GM21447 (cell line): ENCODE data around the gene AGMO.

Experiments used
- ATAC-seq: cut with Tn5 transposase; IDR thresholded peaks from one replicate; pipeline ENCODE4 v1.9.1; 2021; ENCODE audit not compliant: unreplicated experiment

AGMO gene

DNA sequence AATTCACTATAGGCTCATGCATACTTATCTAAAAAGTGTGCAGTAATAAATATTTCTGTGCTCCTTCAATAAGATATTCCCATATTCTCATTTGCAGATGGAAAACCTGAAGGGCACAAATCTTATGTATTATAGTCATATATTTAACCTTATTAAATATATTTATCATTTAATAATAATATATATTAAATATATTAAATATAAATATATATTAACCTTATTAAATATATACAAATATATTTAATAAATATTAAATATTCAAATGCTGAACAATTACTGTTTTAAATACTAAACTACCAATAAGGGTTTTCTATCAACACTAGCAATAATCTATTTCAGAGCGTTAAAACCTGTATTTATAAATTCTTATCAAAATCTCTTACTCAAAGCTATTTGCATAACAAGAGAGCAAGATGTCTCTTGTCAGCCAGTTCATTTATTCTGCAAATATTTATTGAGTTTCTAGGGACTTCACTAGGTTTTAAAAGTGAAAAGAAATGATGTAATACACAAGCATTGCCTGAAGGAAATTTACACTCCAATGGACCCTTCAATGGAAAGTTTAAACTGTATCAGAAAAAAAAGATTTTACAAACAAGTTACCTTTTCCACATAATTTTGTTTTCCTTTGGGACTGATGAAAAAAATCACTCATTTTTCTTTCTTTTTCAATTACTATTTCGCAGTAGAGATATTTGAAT is 159.2 kb downstream of the AGMO start:
- ATAC-seq: no peak

DNA sequence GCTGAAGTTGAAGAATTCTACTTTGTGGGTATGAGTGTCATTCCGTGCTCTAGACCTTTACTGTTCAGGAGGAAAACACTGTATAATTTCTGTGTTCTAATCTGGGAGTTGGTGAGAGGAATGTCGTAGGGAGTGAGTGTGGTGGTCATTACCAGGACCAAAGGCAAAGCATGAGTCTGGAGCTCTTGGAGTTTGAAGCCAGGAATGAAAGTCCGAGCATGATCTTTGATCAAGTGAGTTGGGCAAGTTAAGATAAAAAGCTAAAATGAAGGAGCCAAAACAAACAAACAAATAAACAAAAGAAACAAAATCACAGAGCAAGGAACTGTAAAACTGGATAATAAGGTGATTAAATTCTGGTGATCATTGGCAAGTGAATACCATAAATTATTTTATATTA is 161.4 kb downstream of the AGMO start:
- ATAC-seq: no peak

DNA sequence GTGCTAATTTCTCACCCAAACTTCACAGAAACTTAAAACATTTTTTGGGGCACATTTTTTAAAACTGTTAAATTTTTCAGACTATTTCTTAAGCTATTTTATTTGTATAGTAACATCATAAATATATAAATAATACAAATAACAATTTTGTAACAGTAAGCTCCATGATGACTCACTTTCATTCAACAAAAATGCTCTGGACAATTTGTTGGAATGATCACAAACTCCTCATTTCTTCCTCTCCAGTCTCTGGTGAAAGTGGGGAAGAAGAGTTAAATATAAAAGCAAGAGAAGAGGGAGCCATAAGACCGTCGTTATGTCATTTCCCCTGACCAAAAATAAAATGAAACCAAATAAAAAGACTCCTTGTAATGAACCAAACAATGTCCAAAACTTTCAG is 162.4 kb downstream of the AGMO start:
- no peak for ATAC-seq

DNA sequence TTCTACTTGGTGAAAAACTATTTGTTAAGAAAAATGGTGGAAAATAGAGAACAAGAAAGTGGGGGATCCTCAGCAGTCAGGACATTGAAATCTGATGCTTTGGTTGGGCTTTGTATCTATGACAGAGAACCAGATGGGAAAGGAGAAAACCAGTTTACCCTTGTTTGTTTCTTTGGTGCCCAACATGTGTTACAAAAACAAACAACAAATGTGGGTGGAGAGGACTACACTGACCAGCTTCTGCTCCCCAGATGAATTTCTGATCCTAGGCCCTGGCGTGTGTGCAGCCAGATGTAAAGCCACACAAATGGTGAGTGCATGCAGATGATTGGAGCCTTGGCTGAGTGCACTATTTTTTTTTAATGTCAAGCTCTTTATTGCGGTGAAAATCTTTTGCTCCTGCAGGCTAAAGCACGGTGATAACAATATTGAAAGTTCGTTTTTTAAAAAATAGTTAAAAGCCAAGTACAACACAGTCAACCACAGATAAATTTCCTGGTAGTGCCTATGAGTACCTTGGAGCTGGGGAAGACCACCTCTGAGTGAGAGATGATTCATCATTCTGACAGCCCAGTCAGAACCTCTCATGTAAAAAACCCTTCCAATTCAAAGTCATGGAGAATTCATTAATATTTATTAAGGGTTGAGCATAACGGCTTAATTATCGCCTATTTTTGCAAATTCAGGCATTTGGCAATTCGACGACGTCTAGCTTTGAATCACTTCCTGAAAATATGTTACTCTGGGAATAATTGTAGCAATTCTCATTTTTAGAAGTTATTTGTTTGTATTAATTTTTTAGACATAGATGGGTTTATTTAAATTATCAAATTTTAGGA is 163.7 kb downstream of the AGMO start:
- no peak for ATAC-seq

DNA sequence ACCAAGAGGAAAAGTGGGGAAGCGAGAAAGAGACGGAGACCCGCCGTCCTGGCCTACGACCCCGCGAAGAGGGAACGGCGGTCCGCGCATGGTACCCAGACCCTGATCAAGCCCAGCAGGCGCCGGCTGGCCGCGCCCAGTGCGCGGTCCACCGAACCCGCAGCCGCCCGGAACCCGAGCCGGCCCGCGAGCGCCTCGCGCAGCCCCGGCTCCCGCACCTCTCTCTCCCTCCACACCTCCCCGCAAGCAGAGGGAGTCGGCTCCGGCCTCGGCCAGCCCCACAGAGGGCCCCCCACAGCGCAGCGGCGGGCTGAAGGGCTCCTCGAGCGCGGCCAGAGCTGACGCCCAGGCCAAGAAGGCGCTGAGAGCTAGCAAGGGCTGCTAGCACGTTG is 164.7 kb downstream of the AGMO start:
- ATAC-seq: no peak

DNA sequence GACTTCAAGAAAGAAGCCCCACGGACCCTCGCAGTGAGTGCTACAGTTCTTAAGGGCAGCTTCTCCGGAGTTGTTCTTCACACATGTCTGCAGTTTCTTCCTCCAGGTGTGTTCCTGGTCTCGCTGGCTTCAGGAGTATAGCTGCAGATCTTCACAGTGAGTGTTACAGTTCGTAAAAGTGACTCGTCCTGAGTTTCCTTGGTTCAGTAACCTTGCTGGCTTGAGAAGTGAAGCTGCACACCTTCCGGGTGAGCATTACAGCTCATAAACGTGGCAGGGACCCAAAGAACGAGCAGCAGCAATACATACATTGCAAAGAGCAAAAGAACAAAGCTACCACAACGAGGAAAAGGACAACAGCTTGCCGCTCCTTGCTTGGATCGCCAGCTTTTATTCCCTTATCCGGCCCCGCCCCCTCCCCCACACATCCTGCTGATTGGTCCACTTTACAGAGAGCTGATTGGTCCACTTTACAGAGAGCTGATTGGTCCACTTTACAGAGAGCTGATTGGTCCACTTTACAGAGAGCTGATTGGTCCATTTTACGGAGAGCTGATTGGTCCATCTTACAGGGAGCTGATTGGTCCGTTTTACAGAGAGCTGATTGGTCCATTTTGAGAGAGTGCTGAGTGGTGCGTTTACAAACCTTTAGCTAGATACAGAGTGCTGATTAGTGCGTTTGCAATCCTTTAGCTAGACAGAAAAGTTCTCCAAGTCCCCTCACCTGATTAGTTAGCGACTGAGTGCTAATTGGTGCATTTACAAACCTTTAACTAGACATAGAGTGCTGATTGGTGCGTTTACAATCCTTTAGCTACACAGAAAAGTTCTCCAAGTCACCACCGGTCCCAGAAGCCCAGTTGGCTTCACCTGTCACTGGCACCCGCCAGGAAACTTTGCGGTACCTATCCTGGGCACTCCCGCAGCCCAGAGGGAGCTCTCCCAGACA is 165.3 kb downstream of the AGMO start:
- ATAC-seq: no peak

DNA sequence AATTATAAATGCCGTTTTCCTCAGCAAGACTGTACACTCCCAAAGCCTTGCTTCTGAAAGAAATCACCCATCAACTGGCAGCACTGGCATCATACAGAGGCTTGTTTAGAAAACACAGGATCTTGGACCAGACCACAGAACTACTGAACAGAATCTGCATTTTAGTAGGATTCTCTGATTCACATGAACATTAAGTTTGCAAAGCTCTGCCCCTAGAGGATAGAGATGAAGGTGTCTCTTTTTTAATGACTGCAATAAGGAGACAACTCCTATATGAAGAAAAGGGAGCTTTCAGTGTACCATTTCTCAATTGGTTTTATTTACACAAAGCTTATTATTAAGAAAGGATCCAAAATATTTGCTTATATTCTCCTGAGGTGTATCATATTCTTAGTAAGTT is 172.7 kb downstream of the AGMO start:
- ATAC-seq: no peak

DNA sequence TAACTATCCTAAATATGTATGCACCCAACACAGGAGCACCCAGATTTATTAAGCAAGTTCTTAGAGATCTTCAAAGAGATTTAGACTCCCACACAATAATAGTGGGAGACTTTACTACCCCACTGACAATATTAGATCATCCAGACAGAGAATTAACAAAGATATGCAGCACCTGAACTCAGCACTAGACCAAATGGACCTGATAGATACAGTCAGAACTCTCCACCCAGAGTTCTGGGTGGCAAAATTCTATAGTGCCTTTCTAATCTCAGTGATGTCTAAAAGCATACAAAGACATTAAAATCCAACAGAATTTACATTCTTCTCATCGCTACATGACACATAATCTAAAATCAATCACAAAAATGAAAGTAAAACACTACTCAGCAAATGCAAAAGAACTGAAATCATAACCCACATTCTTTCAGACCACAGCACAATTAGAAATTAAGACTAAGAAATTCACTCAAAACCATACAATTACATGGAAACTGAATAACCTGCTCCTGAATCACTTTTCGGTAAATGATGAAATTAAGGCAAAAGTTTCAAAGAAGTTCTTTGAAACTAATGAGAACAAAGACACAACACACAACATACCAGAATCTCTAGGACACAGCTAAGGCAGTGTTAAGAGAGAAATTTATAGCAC is 183.2 kb downstream of the AGMO start:
- ATAC-seq: no peak

DNA sequence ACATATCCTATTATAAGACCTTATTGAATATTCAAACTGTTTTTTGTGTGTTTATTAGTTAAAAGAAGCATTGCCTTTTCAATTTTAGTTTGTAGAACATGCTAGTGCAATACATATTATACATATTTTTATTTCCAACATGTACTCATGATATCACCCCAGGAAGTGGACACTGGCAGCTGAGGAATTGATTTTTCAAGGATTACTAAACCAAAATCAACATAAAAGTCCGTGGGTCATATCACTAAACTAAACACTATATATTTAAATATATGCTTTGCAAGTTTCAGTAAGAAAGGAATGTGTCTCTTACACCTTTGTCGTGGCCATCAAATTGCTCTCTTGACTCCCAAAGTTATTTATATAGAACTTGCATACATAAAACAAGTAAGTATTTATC is 185.2 kb downstream of the AGMO start:
- no peak for ATAC-seq

DNA sequence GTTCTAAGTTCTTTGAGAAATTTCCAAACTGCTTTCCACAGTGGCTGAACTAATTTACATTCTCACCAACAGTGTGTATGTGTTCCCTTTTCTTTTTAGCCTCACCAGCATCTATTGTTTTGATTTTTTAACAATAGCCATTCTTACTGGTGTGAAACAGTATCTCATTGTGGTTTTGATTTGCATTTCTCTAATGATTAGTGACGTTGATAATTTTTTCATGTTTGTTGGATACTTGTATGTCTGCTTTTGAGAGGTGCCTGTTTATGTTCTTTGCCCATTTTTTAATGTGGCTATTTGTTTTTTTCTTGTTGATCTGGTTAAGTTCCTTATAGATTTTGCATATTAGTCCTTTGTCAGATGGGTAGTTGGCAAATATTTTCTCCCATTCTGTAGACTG is 191.4 kb downstream of the AGMO start:
- ATAC-seq: no peak

DNA sequence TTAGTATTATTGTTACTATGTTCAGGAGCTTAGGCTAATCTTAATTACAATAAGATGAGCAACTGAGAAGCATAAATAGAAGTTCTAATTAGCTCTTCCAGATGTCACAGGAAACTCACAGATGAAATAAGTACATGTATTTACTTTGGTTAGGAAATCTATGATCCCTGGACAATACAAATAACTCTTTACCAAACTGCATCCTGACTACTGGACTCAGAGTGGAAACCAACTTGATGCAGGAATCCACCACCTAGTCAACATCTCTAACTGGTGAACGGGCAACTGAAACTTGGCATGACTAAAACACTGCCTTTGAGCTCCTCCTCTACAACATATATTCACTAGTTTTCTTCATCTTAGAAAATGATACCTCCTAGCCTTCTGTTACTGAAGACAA is 193.2 kb downstream of the AGMO start:
- ATAC-seq: no peak

DNA sequence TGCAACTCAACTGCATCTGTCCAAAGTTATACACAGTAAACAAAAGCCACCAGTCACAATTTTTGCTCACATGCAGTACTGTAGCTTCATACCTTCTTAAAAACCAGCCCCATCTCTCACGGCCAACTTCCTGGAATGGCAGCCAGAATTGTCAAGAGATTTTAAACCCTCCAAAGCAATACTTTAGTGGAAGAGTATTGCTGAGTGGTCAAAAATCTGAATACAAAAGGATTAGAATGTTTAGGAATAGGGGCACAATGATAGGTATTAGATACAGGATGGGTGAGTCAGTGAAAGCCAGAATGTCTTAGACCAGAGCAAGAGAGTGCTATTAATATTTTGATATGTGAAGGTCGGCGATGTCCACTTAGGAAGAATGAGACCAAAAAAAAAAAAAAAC is 193.9 kb downstream of the AGMO start:
- no peak for ATAC-seq

DNA sequence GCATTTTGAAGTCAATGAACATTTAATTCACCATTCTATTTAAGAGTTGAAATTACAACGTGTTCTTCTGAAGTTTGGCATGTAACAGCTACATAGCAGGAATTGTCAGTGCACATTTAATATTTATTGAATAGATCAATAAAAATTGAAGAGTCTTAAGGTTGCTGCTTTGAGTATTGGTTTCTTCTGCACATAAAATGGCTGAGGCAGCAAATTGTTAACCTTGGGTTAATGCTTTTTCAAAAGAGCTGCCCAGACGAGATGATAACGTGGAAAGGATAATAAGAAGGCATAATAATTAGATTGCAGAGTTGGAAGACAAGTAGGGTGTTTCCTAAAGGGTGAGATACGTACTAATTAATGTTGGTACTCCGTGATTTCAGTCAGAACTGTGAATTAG is 203.7 kb downstream of the AGMO start:
- no peak for ATAC-seq

DNA sequence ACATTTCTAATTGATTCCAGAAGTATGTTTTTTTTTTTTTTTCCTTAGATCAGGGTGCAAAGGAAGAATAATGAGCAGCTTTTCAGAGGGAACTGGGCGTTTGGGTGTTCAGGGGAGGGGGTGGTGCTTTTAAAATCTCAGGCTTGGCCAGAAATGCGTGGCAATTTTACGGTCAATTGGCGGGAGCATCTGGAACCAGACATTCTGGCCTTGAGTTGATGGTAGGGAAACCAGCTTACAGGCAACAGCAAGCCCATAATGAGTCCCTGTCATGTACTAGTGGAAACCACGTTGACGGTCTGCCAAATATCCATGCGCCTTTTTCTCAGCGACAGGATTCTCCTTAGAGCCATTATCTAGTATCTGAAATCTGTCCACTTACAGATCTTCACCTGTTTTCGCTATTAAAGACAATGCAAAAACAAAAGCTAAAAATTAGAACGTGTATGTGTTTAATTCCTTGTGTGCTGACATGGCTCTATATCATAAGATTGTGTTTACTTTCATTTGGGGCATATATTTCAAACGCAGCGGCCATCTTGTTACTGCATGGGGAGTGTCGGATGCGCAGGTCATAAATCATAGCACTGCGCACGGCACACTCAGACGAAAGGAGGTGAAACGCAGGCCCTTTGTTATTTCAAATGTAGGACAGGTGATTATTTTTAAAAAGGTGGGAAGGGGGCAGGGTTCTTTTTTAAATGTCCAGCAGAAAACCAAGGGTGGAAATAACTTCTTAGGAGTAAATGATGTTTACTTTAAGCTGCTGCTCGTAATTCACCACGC is 209.2 kb downstream of the AGMO start:
- ATAC-seq: no peak

DNA sequence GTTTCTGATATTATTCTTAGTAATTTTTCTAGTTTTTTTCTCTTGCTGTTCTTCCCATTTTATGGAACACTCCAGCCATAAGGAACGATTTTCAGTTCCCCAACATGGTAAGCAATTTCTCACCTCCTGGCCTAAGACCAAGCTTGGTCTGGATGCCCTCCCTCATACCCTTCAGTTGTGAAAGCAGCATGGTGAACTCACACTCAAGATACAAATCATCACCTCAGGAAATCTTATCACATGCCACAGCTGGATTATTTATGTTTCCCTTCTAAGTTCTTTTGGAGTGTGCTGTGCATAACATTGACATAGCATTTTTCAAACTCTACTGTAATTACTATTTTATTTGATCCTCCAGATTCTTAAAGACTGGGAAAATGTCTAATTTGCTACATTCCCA is 216.6 kb downstream of the AGMO start:
- ATAC-seq: no peak

DNA sequence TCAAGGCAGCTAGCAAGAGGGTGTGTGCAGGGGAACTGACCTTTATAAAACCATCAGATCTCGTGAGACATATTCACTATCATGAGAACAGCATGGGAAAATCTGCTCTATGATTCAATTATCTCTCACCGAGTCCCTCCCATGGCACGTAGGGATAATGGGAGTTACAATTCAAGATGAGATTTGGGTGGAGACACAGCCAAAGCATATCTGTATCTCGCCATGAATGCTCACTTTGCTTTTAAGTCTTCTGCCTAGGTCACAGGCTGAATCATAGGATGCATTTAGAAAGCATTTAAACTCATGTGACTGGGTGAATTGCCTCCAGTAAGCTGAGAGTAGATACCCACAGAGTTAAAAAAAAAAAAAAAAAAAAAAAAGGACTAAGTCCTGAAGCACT is 220.0 kb downstream of the AGMO start:
- ATAC-seq: no peak

DNA sequence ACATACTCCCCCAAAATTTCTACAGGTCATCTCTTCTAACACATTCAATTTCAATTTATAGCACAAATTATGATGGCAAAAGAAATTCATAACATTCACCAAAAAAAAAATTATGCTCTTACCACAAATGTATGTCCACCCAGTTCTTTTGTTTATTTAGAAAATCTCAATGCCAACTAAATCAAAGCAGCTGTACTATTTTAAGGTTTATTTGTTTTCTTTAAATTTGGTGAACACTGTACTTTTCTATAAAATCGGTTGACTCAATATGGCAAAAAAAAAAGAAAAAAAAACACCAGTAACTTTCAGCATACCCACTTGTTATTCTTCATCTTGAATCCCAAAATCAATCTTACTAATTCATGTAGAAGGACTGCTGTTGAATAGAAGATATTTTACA is 225.7 kb downstream of the AGMO start:
- no peak for ATAC-seq

DNA sequence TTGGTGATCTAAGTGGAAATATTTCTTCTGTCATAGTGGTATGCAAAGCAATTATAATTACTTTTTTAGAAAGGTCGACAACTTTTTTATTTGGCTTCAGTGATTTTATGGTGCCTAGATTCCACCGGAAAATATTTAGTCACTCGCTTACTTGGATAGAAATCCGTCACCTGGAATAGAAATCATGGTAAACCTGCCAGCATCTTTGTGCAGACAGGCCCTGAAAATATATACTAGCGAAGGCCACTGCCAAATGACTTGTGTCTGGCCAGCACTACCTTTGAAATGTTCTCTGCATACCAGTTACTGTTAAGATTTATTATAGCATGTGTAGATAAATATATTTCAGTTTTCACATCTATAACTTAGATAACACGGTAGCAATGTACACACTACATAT is 226.4 kb downstream of the AGMO start:
- ATAC-seq: no peak

DNA sequence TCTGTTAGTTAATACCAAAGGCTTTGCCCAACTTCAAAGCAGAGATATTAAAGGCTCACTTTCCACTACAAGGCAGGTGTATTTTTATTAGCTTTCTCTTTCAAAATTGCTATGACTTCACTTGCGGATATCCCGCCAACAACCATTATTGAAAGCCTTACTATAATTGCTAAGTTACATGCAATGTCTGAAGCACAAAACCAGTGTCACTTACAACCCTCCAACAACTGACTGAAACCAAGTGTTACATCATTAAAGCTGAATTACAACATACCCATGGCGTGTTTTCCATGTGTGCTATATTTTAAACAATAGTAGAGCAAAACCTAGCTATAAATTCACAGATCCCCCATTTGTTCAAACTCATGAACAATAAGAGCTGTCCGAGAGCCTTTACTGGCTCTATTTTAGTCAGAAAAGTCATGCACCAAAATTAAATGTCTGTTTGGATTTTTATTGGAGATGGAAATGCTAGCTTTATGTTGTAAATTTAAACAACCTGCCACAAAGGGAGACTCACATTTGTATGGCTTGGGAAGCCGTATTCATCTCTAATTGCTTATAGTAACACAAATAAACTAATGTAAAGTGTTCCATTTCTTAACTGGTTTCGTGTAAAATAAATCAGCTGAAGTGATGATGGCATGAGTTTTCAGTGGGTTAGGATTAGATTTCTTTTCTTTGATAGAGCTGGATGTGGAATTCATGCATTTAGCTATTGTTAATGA is 227.1 kb downstream of the AGMO start:
- ATAC-seq: no peak

DNA sequence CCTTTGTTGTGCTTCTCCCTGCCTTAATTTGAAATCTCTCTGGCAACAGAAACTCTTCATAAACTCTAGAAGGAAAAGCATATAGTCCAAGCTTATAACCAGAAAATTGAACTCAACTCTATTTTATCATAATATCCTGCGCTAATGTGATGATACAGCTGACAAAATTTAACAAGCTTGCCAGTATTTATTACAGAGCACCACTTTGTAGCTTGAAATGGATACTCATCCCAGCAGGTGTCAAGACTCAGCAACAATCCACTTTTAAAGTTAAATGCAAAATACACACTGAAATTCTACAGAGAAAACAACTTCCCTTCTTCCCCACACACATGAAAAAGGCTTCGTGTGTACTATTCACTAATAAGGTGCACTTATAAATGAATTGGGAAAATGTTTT is 228.9 kb downstream of the AGMO start:
- ATAC-seq: no peak
